Upper lobe of right lung (tissue), 1 donor: ENCODE results near the gene MRPS2. TPM values are rescaled to one million over a fixed set of nuclear protein-coding genes. Genes with fewer than 3 reads are reported as not detected.

Source experiments
- ATAC-seq: fragments of 200-7000 bp; cut with Tn5 transposase; one replicate; pipeline ENCODE4 v1.9.1; 2020; ENCODE audit warnings: mild to moderate bottlenecking, moderate library complexity
- DNase-seq: peaks from one replicate; pipeline ENCODE4 v3.0.0-alpha.2; 2020
- H3K27ac ChIP-seq: fragments of 200-600 bp; one replicate; pipeline ENCODE4 v1.8.0; 2022
- H3K27me3 ChIP-seq: fragments of 200-600 bp; one replicate; pipeline ENCODE4 v1.8.0; 2022; ENCODE audit warnings: mild to moderate bottlenecking
- H3K36me3 ChIP-seq: fragments of 200-600 bp; one replicate; pipeline ENCODE4 v1.8.0; 2022
- H3K4me1 ChIP-seq: fragments of 200-600 bp; one replicate; pipeline ENCODE4 v1.8.0; 2022
- H3K4me3 ChIP-seq: fragments of 200-600 bp; one replicate; pipeline ENCODE4 v1.8.0; 2022; ENCODE audit warnings: mild to moderate bottlenecking
- H3K9me3 ChIP-seq: fragments of 200-600 bp; one replicate; pipeline ENCODE4 v1.8.0; 2022
- CTCF ChIP-seq: fragments of 200-600 bp; IDR thresholded peaks from one replicate; pipeline ENCODE4 v1.8.0; 2022; ENCODE audit warnings: antibody characterized with exemption
- intact Hi-C: fragments of 100-400 bp; cut with DNase I; formaldehyde crosslinking; loops from one replicate; pipeline ENCODE4 v1.11.0; 2022
- total RNA-seq: library from RNA; stranded (reverse); fragmentation: NEBNext Ultra II Directional; extraction: Animal tissue kit (Norgen Biotek cat#: 25700); gene quantifications from one replicate; pipeline ENCODE4 v1.2.1, GENCODE V29; 2021
- donor health status: DM: no; HTN: yes; CAD: no; lungs with severe emphysema.

Gene MRPS2
- total RNA-seq, 1 donor from 2014 or later: 23.0 TPM

GRCh38 chr9:135478829-135479468, 21.5 kb upstream of the MRPS2 start:
- Histone ChIP-seq H3K4me3 (peak overlapping the region; percentile 64), H3K27ac (peak overlapping the region; percentile 89), H3K27me3 (no peaks in the 10 kb centered on the region), H3K4me1 (peaks cover 22% of the 10 kb centered on the region), H3K9me3 (no peaks in the 10 kb centered on the region), H3K36me3 (peaks cover 3% of the 10 kb centered on the region)
- intact Hi-C loops: no loop called here
- peak; percentile 25 for TF ChIP-seq CTCF
- ATAC-seq (peak; percentile 73), DNase-seq (peak; percentile 82)

- Histone ChIP-seq H3K27me3 (no peaks in the 10 kb centered on the region), H3K4me3 (peak within 1 kb of the TSS; percentile 86), H3K27ac (peak within 1 kb of the TSS; percentile 89), H3K4me1 (peaks cover 22% of the 10 kb centered on the region), H3K36me3 (peaks cover 9% of the 10 kb centered on the region), H3K9me3 (no peaks in the 10 kb centered on the region)
- DNase-seq (peak; percentile 81), ATAC-seq (peak; percentile 56)
- TF ChIP-seq CTCF: no peak
- intact Hi-C loops: no loop called here
Measured at GRCh38 chr9:135479469-135480052, 20.9 kb upstream of the MRPS2 start, which contains the start of gene PPP1R26. Gene PPP1R26, plus strand, starts transcription at chr9:135479782. Its CDS starts 4,729 bp downstream, at chr9:135484511.

- peaks cover 16% of the 10 kb centered on the region for H3K36me3 ChIP-seq
- DNase-seq: peak; percentile 78
- peak overlapping the region; percentile 86 for H3K4me3 ChIP-seq
- intact Hi-C loops: no loop called here
- TF ChIP-seq CTCF: no peak
- no peaks in the 10 kb centered on the region for H3K9me3 ChIP-seq
- peak; percentile 68 for ATAC-seq
- H3K27ac ChIP-seq: peak overlapping the region; percentile 68
- H3K27me3 ChIP-seq: no peaks in the 10 kb centered on the region
- peaks cover 22% of the 10 kb centered on the region for H3K4me1 ChIP-seq
Measured at GRCh38 chr9:135480071-135480939, 20.2 kb upstream of the MRPS2 start.

DNA sequence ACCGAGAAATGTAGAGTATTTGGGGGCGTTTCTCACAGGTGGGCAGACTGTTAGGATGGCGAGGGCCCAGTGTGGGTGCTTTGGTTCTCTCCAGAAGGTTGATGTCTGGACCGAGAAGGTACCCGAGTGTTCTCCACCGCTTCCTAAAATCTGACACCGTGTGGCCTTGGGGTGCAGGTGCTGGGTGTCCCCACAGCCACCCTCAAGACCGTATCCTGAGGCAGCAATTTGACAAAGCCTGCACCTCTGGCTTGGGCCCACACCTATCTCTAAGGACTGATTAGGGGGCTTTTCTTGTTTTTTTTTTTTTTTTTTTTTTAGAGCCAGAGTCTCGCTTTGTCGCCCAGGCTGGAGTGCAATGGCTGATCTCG, 19.6 kb upstream of the MRPS2 start:
- Histone ChIP-seq H3K9me3 (no peaks in the 10 kb centered on the region), H3K4me3 (peak overlapping the region; percentile 86), H3K4me1 (peaks cover 22% of the 10 kb centered on the region), H3K27me3 (no peaks in the 10 kb centered on the region), H3K27ac (no peak overlapping the region), H3K36me3 (peaks cover 23% of the 10 kb centered on the region)
- intact Hi-C loops: no loop called here
- TF ChIP-seq CTCF: no peak
- DNase-seq (no peak), ATAC-seq (no peak)

DNA sequence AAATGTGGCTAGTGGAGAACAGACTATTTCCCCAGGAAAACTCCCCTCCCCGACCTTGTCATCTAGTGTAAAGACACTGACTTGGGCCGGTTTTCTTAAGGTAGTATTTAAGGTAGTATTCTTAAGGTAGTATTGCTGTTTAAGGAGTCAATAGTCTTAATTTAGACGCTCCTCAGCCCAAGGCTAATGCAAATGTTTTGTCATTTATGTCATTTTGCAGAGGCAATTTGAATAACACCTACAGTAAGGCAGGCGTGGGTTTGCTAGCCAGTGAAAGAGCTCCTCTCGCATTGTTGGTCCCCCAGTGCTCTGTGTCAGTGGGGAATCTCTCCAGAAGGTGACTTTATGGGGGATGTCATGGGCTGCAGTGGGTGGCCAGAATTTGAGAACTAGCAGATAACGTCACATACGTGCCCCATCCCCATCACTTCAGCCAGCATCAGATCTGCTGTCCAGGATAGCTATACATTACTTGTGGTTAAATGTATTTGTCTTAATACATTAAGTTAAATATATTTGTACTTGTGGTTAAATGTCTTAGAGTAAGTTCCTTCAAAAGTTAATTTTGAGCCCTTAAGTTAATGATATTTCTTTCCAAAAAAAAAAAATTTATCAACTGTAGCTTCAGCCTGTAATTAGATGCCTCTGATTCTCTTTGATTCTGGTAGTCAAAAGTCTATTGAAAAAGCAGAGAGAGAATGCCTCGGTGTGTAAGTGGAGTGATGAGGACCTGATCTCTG, 18.3 kb upstream of the MRPS2 start:
- H3K4me3 ChIP-seq: no peak overlapping the region
- no peaks in the 10 kb centered on the region for H3K9me3 ChIP-seq
- no peak overlapping the region for H3K27ac ChIP-seq
- H3K27me3 ChIP-seq: no peaks in the 10 kb centered on the region
- no peak for TF ChIP-seq CTCF
- intact Hi-C loops: no loop called here
- peaks cover 17% of the 10 kb centered on the region for H3K4me1 ChIP-seq
- ATAC-seq: no peak
- no peak for DNase-seq
- peaks cover 31% of the 10 kb centered on the region for H3K36me3 ChIP-seq
